GM12878 (cell line): ENCODE results near the gene CSF1. TPM values are rescaled to one million over a fixed set of nuclear protein-coding genes. Genes with fewer than 3 reads are reported as not detected.
A peak's percentile ranks its signal among the peaks of the same experiment; 100 is the strongest.

ENCODE experiments used
- ATAC-seq: fragments of 200-7000 bp; cut with Tn5 transposase; 3 replicates; pipeline ENCODE4 v1.9.1; 2020; ENCODE audit warnings: mild to moderate bottlenecking, moderate library complexity
- BruUV-seq: library from RNA; stranded (reverse); fragments of 400-500 nt; replicated peaks from 2 replicates; lab custom pipeline; 2021; lab: Mats Ljungman, UMichigan
- CTCF ChIA-PET: fragments of 300-600 bp; sonication (Branson Sonifier 250); formaldehyde crosslinking; extraction: SDS; loops from one replicate; lab custom pipeline; 2021; ENCODE audit warnings: inconsistent platforms; lab: Yijun Ruan, JAX
- POLR2A ChIA-PET: fragments of 350-600 bp; formaldehyde crosslinking; extraction: SDS; loops from one replicate; lab custom pipeline; 2021; ENCODE audit warnings: inconsistent platforms; lab: Charles Lee
- RAD21 ChIA-PET: fragments of 300-600 bp; sonication (Branson Sonifier 250); formaldehyde crosslinking; loops from one replicate; lab custom pipeline; 2023; ENCODE audit warnings: antibody characterized with exemption; ENCODE audit not compliant: unreplicated experiment; lab: Charles Lee
- SMC1A ChIA-PET: fragments of 300-600 bp; sonication (Branson Sonifier 250); formaldehyde crosslinking; loops from one replicate; lab custom pipeline; 2023; ENCODE audit not compliant: unreplicated experiment, uncharacterized antibody; lab: Charles Lee
- DNase-seq: peaks from one replicate; pipeline ENCODE4 v3.0.0-alpha.2; 2011; ENCODE audit warnings: low read depth, low spot score
- FAIRE-seq: peaks from 3 replicates; lab custom pipeline; 2011; peaks lifted over from hg19 to GRCh38; lab: Jason Lieb, UNC
- H2AFZ ChIP-seq: 2 replicates; pipeline ENCODE4 v1.6.0; 2011; ENCODE audit warnings: low read depth, low read length, control low read depth; ENCODE audit not compliant: control insufficient read depth
- H3K27ac ChIP-seq: 2 replicates; pipeline ENCODE4 v1.5.1; 2011; ENCODE audit warnings: control low read depth; ENCODE audit not compliant: control insufficient read depth, insufficient read depth
- H3K27me3 ChIP-seq, 2 experiments: replicated peaks in 1 of 2; 2 replicates each; pipeline versions ENCODE4 v1.6.0 to v1.6.1; 2011; ENCODE audit warnings: low read length in 1 of 2; ENCODE audit not compliant: control insufficient read depth in 2 of 2, insufficient read depth in 2 of 2
- H3K36me3 ChIP-seq, 2 experiments: 2 replicates each; pipeline ENCODE4 v1.5.1; 2011; ENCODE audit warnings: low read length in 1 of 2; ENCODE audit not compliant: control insufficient read depth in 2 of 2, insufficient read depth in 2 of 2
- H3K4me1 ChIP-seq: 2 replicates; pipeline ENCODE4 v1.6.1; 2011; ENCODE audit warnings: mild to moderate bottlenecking, low read length, moderate library complexity, mixed read lengths; ENCODE audit not compliant: control insufficient read depth, insufficient read depth
- H3K4me2 ChIP-seq: 2 replicates; pipeline ENCODE4 v1.6.0; 2011; ENCODE audit warnings: control low read depth; ENCODE audit not compliant: control insufficient read depth, insufficient read depth
- H3K4me3 ChIP-seq: fragments of 200-600 bp; sonication (generic); 2 replicates; pipeline ENCODE4 v1.5.1; 2016
- H3K79me2 ChIP-seq: 2 replicates; pipeline ENCODE4 v1.6.0; 2011; ENCODE audit warnings: low read length; ENCODE audit not compliant: control insufficient read depth, insufficient read depth
- H3K9ac ChIP-seq: 2 replicates; pipeline ENCODE4 v1.8.0; 2011; ENCODE audit warnings: low read length, control low read depth, mixed read lengths; ENCODE audit not compliant: control insufficient read depth, insufficient read depth
- H3K9me3 ChIP-seq: replicated peaks from 3 replicates; pipeline ENCODE4 v1.5.1; 2011; ENCODE audit warnings: mild to moderate bottlenecking, low read length; ENCODE audit not compliant: control insufficient read depth, insufficient read depth
- H4K20me1 ChIP-seq: 2 replicates; pipeline ENCODE4 v1.6.0; 2011; ENCODE audit not compliant: control insufficient read depth, insufficient read depth
- ASH2L ChIP-seq: fragments of 300-600, 200-600 bp; sonication (generic); IDR thresholded peaks from 2 replicates; pipeline ENCODE4 v1.6.1; 2017; ENCODE audit warnings: low read depth, mild to moderate bottlenecking, borderline replicate concordance
- BRCA1 ChIP-seq: IDR thresholded peaks from 2 replicates; pipeline ENCODE4 v1.6.1; 2011; ENCODE audit warnings: low read depth, low read length, improper control_type of control experiment
- CREM ChIP-seq: IDR thresholded peaks from 2 replicates; pipeline ENCODE4 v1.6.1; 2014; ENCODE audit warnings: antibody characterized with exemption, low read depth
- IKZF2 ChIP-seq, 2 experiments: fragments of 450-650 bp; IDR thresholded peaks; 2 replicates each; pipeline ENCODE4 v1.6.1; 2017; ENCODE audit warnings: mild to moderate bottlenecking in 2 of 2, moderate library complexity in 2 of 2
- KLF5 ChIP-seq: fragments of 450-650 bp; IDR thresholded peaks from 2 replicates; pipeline ENCODE4 v1.6.1; 2014; ENCODE audit warnings: mild to moderate bottlenecking; ENCODE audit not compliant: partially characterized antibody
- MTA3 ChIP-seq: IDR thresholded peaks from 2 replicates; pipeline ENCODE4 v1.6.1; 2012; ENCODE audit warnings: low read length, inconsistent platforms, borderline replicate concordance
- NFXL1 ChIP-seq: fragments of 450-650 bp; IDR thresholded peaks from 2 replicates; pipeline ENCODE4 v1.6.1; 2017; ENCODE audit warnings: antibody characterized with exemption, mild to moderate bottlenecking, borderline replicate concordance
- POLR2AphosphoS5 ChIP-seq: IDR thresholded peaks from 2 replicates; pipeline ENCODE4 v1.6.1; 2011; ENCODE audit warnings: mild to moderate bottlenecking, low read length, inconsistent platforms
- RCOR1 ChIP-seq: conservative IDR thresholded peaks from 2 replicates; pipeline ENCODE4 v1.6.1; 2012; ENCODE audit warnings: low read depth, low read length, improper control_type of control experiment
- SUZ12 ChIP-seq: fragments of 200-600 bp; sonication (generic); IDR thresholded peaks from one replicate; pipeline ENCODE4 v1.6.1; 2018; ENCODE audit warnings: antibody characterized with exemption, mild to moderate bottlenecking; ENCODE audit not compliant: unreplicated experiment
- ZNF384 ChIP-seq: IDR thresholded peaks from 2 replicates; pipeline ENCODE4 v1.6.1; 2012; ENCODE audit warnings: low read depth, mild to moderate bottlenecking, low read length, improper control_type of control experiment, borderline replicate concordance
- WGBS: methylation state at CpG from one replicate; pipeline ENCODE4 v1.1.6; 2016; ENCODE audit warnings: low lambda C conversion rate; ENCODE audit not compliant: insufficient replicate concordance, insufficient coverage; ENCODE audit errors: missing lambda C conversion rate; 5-methylcytosine and 5-hydroxymethylcytosine counted together
- in situ Hi-C: fragments of 300-500 bp; cut with MboI; formaldehyde crosslinking; loops from 9 replicates; pipeline ENCODE4 v1.14.3; 2018; ENCODE audit warnings: mixed read lengths
- intact Hi-C: fragments of 100-400 bp; cut with micrococcal nuclease; formaldehyde crosslinking; loops from one replicate; pipeline ENCODE4 v1.14.2; 2022; ENCODE audit not compliant: unreplicated experiment
- polyA plus RNA-seq, 11 experiments: library from polyadenylated mRNA; depleted of rRNA in 4 of 11; unstranded in 6 of 11; stranded (reverse) in 5 of 11; fragments of >200 nt; fragmentation: Nextera tagmentation in 4 of 11; fragmentation: Illumina TruSeq in 1 of 11; extraction: Ambion mirVana in 4 of 11; extraction: Trizol in 1 of 11; gene quantifications; 1 replicate in 1 of 11; 2 replicates in 10 of 11; pipeline versions ENCODE4 v1.2.1 to v1.2.3, GENCODE V29; 2011 to 2016; ENCODE audit warnings: inconsistent platforms in 2 of 11, missing spikeins in 2 of 11, low read depth in 1 of 11
- total RNA-seq, 4 experiments: library from RNA; depleted of rRNA in 3 of 4; stranded (reverse); fragments of >200 nt in 3 of 4; fragmentation: Illumina TruSeq in 1 of 4; extraction: Trizol in 1 of 4; gene quantifications; 2 replicates each; pipeline versions ENCODE4 v1.2.1 to v1.2.3, GENCODE V29; 2013 to 2021
- TF ChIP-seq, protein P1 (sequence below): IDR thresholded peaks from 2 replicates; pipeline ENCODE4 v1.6.1; 2012; ENCODE audit warnings: low read length, inconsistent platforms
- TF ChIP-seq, protein P2 (sequence below): IDR thresholded peaks from 2 replicates; pipeline ENCODE4 v1.6.1; 2012; ENCODE audit warnings: low read depth, low read length, improper control_type of control experiment

CSF1 gene
- total and polyA plus RNA-seq, 10 of the 15 experiments (the other 5 are each of a cell fraction or from before 2014, with no cell fraction given): 1.2 to 32.4 (median 13.0) TPM

DNA sequence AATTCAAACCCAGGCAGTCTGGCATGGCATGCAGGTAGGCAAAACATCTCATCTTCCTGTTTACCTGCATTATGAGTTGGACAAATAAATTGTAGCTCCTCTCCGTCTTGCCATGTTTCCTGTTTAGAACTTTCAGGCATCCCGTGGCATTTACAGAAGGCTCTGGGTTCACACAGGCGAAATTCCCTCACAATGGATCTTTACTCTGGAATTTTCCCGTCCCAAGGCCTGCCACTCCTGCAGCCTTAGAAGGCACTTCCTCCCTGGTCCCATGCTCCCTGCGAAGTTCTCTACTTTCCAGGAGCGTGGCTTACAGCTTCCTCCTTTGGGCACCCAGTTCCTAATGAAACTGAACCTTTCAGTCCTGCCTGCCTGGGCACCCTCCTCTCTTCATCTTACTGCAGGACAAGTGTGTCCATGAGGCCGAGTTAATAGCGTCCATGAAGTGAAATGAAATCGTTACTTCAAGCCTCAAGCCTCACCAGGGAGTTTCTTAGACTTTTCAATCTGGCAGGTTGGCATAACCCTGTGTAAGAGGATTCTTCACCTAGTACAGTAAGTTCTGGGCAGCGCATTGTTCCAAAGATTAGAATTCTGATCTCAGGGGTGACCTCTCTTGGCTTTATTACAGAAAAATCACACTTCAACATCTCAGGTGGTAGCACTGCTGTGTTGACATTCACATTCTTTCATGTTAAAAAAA lies 37.1 kb downstream of the CSF1 start:
- no peaks in the 10 kb centered on the region for H3K4me1 ChIP-seq

DNA sequence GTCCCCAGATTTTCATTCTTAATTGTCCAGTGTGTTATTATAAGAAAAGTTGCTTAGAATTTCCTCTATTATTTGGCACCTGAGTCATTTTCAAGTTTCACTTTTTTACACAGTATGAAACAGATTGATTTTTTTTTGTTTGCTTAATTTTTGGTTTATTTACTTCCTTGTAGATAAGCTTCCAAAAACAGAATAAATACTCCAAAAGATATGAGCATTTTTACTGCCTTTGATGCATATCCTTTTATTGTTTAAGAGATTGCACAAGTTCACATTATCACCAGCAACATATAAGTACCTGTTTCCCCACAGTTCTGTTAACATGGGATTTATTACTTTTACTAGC lies 37.6 kb downstream of the CSF1 start:
- DNase-seq: no peak
- BruUV-seq: no TSS peak
- TF ChIP-seq NFXL1 (no peak), SUZ12 (no peak), BRCA1 (no peak), ASH2L (no peak), IKZF2 (IDR thresholded peaks at IDR 0.05) (no peak), RCOR1 (no peak), MTA3 (no peak), POLR2AphosphoS5 (no peak), KLF5 (no peak), CREM (no peak)
- TF ChIP-seq, protein P1, sequence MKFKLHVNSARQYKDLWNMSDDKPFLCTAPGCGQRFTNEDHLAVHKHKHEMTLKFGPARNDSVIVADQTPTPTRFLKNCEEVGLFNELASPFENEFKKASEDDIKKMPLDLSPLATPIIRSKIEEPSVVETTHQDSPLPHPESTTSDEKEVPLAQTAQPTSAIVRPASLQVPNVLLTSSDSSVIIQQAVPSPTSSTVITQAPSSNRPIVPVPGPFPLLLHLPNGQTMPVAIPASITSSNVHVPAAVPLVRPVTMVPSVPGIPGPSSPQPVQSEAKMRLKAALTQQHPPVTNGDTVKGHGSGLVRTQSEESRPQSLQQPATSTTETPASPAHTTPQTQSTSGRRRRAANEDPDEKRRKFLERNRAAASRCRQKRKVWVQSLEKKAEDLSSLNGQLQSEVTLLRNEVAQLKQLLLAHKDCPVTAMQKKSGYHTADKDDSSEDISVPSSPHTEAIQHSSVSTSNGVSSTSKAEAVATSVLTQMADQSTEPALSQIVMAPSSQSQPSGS: no peak
- TF ChIP-seq, protein P2, sequence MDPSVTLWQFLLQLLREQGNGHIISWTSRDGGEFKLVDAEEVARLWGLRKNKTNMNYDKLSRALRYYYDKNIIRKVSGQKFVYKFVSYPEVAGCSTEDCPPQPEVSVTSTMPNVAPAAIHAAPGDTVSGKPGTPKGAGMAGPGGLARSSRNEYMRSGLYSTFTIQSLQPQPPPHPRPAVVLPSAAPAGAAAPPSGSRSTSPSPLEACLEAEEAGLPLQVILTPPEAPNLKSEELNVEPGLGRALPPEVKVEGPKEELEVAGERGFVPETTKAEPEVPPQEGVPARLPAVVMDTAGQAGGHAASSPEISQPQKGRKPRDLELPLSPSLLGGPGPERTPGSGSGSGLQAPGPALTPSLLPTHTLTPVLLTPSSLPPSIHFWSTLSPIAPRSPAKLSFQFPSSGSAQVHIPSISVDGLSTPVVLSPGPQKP: no peak

More for the DNA sequence above, 37.1 kb downstream of the CSF1 start:
- Histone ChIP-seq H3K4me2 (0 out of 2 replicates have a peak overlapping the region, but pooled peaks have one; percentile 9), H3K9me3 (no peaks in the 10 kb centered on the region), H3K9ac (no peak overlapping the region), H3K27me3 (no peaks in the 10 kb centered on the region; a peak in 1 of 4 replicates), H3K27ac (no peak overlapping the region), H3K79me2 (no peaks in the 10 kb centered on the region), H2AFZ (no peak overlapping the region), H3K36me3 (no peaks in the 10 kb centered on the region), H4K20me1 (no peaks in the 10 kb centered on the region), H3K4me3 (no peak overlapping the region)
- ChIA-PET POLR2A (interaction anchor here (0.7 kb wide), 1 partner anchor 310 kb away, joined by 5 read pairs; no protein-coding TSS in a partner anchor), CTCF (interaction anchor here (1.7 kb wide), 1 partner anchor 157 kb away, joined by 5 read pairs; no protein-coding TSS in a partner anchor), SMC1A (interaction anchor here (0.6 to 1.4 kb wide), 2 partner anchors 171 to 353 kb away, joined by 3 to 4 read pairs; no protein-coding TSS in a partner anchor), RAD21 (interaction anchor here (0.6 to 1.2 kb wide), 3 partner anchors 9 to 37 kb away, joined by 3 read pairs; partner anchors contain the start of gene AHCYL1)
- WGBS: 47% methylated on average over 10 of the region's 10 CpGs
- in situ Hi-C loops: no loop called here
- intact Hi-C loops: no loop called here
- DNase-seq: no peak
- no peak for FAIRE-seq
- ATAC-seq: no peak; the same call in 1 of the 3 replicates
- no TSS peak for BruUV-seq
- TF ChIP-seq ZNF384: no peak

More for the DNA sequence above, 37.6 kb downstream of the CSF1 start:
- no peak overlapping the region for H2AFZ ChIP-seq
- 0 out of 2 replicates have a peak overlapping the region, but pooled peaks have one; percentile 9 for H3K4me2 ChIP-seq
- no peaks in the 10 kb centered on the region for H3K36me3 ChIP-seq
- RAD21 ChIA-PET: no interaction called here
- in situ Hi-C loops (no loop called here), intact Hi-C loops (no loop called here)
- no peak overlapping the region for H3K9ac ChIP-seq
- no peak overlapping the region for H3K27ac ChIP-seq
- FAIRE-seq (no peak), ATAC-seq (peak; percentile 47; the same call in 2 of the 3 replicates)
- no peaks in the 10 kb centered on the region; a peak in 1 of 4 replicates for H3K27me3 ChIP-seq
- SMC1A ChIA-PET: interaction anchor here (0.6 to 1.4 kb wide), 2 partner anchors 171 to 352 kb away, joined by 3 to 4 read pairs; no protein-coding TSS in a partner anchor
- CTCF ChIA-PET: interaction anchor here (1.7 kb wide), 1 partner anchor 158 kb away, joined by 5 read pairs; no protein-coding TSS in a partner anchor
- no peak overlapping the region for H3K4me3 ChIP-seq
- H3K79me2 ChIP-seq: no peaks in the 10 kb centered on the region
- POLR2A ChIA-PET: no interaction called here
- no peaks in the 10 kb centered on the region for H3K4me1 ChIP-seq
- no peaks in the 10 kb centered on the region for H3K9me3 ChIP-seq
- no peaks in the 10 kb centered on the region for H4K20me1 ChIP-seq
